HG03565 (cell line): ENCODE data around the gene ZRSR2.
A peak's percentile ranks its signal among the peaks of the same experiment; 100 is the strongest.
"Not testable (repeated sequence)": the region's sequence is repeated elsewhere in the genome, so short reads cannot be mapped to it uniquely, and the experiment has no call there.

ENCODE experiments used
- ATAC-seq: cut with Tn5 transposase; IDR thresholded peaks from one replicate; pipeline ENCODE4 v1.9.1; 2021; ENCODE audit warnings: mild to moderate bottlenecking, moderate library complexity; ENCODE audit not compliant: unreplicated experiment

Gene ZRSR2, protein sequence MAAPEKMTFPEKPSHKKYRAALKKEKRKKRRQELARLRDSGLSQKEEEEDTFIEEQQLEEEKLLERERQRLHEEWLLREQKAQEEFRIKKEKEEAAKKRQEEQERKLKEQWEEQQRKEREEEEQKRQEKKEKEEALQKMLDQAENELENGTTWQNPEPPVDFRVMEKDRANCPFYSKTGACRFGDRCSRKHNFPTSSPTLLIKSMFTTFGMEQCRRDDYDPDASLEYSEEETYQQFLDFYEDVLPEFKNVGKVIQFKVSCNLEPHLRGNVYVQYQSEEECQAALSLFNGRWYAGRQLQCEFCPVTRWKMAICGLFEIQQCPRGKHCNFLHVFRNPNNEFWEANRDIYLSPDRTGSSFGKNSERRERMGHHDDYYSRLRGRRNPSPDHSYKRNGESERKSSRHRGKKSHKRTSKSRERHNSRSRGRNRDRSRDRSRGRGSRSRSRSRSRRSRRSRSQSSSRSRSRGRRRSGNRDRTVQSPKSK

DNA sequence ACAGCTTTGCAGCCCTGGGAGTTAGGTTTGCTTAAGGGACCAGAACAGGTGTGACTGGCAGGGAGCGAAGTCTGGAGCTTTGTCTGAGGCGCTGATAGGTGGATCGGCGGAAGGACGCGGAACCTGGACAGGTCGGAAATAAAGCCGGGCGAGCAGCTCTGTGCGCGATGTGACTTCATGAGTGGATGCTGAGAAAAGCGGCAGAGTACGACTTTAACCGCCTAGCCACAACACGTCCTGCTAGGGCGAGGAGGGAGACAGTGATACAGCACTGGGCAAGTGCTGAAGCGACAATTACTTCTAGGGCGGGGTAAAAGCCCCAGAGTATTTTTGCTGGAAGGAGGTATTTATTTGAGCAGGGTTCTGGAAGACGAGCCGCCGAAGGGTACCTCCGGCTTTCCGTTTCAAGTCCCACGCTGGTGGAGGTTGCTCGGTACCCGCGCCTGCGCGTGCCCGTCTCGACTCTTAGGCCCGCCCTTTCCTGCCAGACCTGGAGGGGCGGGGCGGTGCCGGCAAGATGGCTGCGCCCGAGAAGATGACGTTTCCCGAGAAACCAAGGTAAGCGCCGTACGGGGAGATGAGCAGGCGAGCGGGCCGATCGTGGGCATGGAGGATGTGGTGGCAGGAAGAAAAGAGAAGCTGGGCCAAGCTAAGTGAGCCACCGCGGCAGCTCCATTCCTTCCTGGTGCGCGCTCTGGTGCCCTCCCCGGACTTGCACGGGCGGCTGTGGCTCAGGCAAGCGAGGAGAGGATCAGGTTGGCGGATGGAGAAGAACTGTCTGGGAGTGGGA lies at the start of gene ZRSR2:
Gene ZRSR2, plus strand, starts transcription at position 506 of the 790 bp plus-strand sequence. Its CDS starts 12 bp downstream, at position 518.
- peak; percentile 89 for ATAC-seq

- ATAC-seq = no peak
These were observed 46.0 kb upstream of the ZRSR2 start for GRCh38 chrX:15744181-15744867.

- ATAC-seq = no peak
These were observed 45.1 kb upstream of the ZRSR2 start for GRCh38 chrX:15745179-15745578.

DNA sequence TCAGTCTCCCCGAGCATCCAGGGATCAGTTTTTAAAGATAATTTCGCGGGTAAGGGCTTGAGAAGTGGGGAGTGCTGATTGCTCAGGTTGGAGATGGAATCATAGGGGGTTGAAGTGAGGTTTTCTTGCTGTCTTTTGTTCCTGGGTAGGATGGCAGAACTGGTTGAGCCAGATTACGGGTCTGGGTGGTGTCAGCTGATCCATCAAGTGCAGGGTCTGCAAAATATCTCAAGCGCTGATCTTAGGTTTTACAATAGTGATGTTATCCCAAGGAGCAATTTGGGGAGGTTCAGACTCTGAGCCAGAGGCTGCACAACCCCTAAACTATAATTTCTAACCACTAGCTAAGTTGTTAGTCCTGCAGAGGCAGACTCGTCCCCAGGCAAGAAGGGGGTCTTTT lies 43.6 kb upstream of the ZRSR2 start:
- ATAC-seq = not testable (repeated sequence)

DNA sequence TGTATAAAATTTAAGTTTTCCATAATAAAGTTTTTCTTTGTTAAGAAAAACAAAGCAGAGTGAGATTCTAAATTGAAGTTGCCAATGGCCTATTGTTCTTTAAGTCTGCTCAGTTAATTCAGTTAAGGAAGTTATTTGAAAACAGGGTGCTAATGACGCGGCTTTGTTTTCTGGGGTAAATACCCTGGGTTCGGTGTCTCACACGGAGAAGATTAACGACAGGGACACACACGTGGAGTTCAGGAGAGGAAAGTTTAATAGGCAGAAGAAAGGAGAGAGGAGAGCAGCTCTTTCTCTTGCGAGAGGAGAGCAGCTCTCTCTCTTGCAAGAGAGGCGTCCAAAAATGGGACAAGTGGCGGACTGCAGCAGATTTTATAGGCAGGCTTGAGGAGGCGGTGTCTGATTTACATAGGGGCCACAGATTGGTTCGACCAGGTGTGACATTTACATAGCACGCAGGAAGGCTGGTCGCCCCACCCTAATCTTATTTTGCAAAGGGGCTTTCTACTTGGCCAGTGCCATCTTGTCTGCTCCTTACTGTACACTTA lies 42.6 kb upstream of the ZRSR2 start:
- no peak for ATAC-seq

- ATAC-seq = no peak
These were observed 41.4 kb upstream of the ZRSR2 start for GRCh38 chrX:15748841-15749240.

- ATAC-seq = peak; percentile 76
These were observed 40.4 kb upstream of the ZRSR2 start for GRCh38 chrX:15749642-15750610.

DNA sequence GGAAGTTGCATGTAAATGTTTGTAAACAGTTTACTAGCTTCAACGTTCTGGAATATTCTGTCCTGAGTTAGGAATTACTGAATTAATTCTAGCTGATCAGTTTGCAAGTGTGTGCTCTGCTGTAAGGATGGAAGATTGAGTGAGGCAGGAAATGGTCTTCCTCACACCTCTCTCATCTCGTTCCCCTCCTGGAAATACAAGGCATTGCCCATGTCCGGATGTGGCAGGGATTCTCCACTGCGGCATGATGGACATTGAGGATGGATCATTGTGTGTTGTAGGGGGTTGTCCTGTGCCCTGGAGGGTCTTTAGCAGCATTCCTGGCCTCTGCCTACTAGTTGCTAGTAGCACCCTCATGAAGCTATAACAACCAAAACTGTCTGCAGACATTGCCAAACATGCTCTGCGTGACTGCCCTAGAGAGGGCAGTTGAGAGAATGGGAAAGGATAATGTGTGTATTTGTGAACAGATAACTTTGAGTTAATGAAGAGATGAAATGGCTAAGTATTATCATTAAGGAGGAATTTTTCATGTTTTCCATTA lies 39.6 kb upstream of the ZRSR2 start:
- ATAC-seq = no peak

DNA sequence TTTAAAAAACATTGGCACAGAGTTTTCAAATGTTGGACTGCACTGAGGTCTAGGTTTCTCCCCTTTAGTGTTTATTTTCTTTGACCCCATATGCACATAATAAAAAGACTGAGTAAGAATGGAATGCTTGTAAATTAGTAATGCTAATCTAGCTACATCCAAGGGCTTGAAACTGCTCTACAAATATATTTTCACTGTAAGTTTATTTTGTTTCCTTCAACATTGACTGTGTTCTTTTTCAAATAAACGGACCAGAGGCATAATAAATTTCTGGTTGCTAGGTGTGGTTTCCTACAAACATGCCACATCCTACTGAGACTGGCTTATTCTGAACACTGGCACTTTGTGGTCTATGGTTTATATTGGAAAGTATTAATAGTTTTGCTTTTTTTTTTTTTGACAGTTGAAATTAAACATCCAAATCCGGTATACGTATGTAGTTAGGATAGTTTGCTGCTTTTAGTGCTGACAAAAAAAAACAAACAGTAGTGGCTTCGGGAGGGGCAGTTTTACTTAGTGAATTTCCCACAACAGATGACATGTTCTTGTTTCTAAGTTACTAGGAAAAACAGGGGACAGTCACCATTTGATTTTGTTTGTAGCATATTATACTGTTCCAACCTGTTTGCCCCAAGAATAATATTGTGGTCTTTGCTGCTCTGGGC lies 39.0 kb upstream of the ZRSR2 start:
- ATAC-seq = no peak

GRCh38 chrX:15755091-15755490 lies 35.2 kb upstream of the ZRSR2 start:
- ATAC-seq = no peak

- no peak for ATAC-seq
These were observed 32.1 kb upstream of the ZRSR2 start for GRCh38 chrX:15758140-15758539.

DNA sequence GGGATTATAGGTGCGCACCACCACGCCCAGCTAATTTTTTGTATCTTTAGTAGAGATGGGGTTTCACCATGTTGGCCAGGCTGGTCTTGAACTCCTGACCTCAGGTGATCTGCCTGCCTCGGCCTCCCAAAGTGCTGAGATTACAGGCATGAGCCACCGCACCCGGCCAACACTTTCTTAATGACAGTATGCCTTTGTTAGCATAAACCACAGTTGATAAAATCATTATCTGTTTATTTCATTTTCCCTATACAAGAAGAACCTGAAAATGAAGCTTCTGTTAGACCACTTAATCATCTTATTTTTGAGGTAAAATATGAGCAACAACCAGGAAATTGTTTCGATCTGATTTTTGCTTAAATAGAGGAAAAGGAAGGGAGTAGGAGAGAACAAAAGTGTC lies 30.4 kb upstream of the ZRSR2 start:
- not testable (repeated sequence) for ATAC-seq

DNA sequence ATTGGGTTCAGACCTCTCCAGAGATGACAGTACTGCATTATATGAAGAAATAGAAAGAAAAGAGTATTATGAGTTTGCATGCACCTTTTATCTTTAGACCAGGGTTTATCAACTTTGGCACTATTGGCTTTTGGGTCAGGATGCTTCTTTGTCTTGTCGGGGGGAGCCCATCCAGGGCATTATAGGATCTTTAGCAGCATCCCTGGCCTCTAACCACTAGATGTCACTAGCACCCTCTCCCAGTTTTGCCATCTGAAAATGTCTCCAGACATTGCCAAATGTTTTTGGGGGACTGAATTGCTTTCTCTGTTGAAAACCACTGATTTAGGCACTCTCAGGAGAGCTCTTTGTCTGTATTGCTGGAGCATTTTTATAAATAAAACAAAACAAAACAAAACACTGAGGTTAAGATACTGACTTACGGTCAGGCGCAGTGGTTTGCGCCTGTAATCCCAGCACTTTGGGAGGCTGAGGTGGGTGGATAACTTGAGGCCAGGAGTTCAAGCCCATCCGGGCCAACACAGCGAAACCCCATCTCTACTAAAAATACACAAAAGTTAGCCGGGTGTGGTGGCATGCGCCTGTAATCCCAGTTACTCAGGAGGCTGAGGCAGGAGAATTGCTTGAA lies 28.6 kb upstream of the ZRSR2 start:
- ATAC-seq = no peak

- no peak for ATAC-seq
These were observed 20.9 kb upstream of the ZRSR2 start for GRCh38 chrX:15769300-15769954.

DNA sequence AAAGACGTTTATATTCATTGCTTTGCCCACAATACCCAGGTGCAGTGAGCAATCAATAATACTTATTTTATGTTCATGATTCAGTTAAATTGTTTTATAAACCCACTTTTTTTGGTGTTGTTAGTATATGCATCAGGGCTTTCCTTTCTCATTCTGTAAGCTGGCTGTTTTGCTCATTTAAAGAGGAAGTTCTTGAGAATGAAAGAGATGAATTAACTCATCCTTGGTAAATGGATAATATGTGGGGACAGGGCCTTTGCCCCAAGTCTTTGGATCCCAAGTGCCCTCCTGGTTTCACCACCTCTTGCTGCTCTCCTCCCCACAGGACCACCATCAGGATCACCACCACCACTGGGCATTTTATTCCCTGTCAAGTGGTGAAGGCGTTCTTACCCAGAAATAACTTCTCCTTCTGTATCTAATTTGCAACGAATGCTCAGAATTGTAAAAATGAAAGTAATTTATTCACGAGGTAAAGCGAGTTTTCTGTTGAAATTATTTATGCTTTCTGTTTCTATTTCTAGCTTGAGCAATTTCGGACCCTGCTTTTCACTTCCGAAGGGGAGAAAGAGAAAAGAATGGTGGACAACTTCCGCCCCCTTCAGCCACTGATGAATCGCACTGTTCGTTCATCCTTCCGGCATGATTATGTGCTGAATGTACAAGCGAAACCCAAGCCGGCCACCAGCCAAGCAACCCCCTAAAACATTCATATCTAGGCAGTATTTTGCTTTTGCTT lies 8.2 kb upstream of the ZRSR2 start:
- ATAC-seq = peak; percentile 72

- no peak for ATAC-seq
These were observed 5.0 kb upstream of the ZRSR2 start for GRCh38 chrX:15785176-15785750.

DNA sequence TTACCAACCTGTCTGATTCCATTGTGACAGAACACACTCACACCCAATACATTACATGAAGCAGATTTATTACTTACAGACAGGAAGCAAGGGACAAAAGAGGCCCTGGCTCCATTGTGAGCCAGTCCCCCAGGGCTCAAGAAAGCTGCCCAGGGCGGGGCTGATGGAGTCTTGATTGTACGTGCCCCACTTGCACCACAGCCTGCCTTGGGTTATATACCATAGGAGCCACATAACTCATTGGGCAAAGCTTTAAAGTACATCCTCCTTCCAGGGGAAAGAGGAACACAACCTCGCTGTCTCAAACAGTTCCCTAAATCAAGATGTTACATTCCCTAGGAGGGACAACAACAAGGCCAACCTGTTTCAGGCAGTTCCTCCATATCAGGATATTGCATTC lies 3.4 kb upstream of the ZRSR2 start:
- ATAC-seq = no peak
